Measurements from ENCODE around the gene PHACTR1. TPM values are rescaled to one million over a fixed set of nuclear protein-coding genes. Genes with fewer than 3 reads are reported as not detected.
"Not testable (repeated sequence)": the region's sequence is repeated elsewhere in the genome, so short reads cannot be mapped to it uniquely, and the experiment has no call there.

Gene PHACTR1
- total and polyA plus RNA-seq, 2 of the 4 experiments (the other 2 are of a cell fraction): not detected

GRCh38 chr6:12730809-12731208, 14.2 kb downstream of the PHACTR1 start:
- WGBS, 2 experiments (ENCODE audit: extremely low coverage in 2 of 2, insufficient read length in 1 of 2): no CpG with 5 or more reads among the region's 2 CpGs
- H4K8ac ChIP-seq (ENCODE audit: low read depth in 2 of 2, low read length in 2 of 2); H3K4ac ChIP-seq (ENCODE audit: low read depth, low read length); H3K4me1 ChIP-seq (ENCODE audit: control insufficient read depth, insufficient read depth, low read length); H3K4me2 ChIP-seq (ENCODE audit: low read depth, low read length); in situ Hi-C loops (cut with MboI; ENCODE audit: low sequenced_read_pairs); H3K27me3 ChIP-seq (ENCODE audit: control insufficient read depth, insufficient read depth, low read length); H2BK5ac ChIP-seq (ENCODE audit: low read depth, low read length, poor library complexity, severe bottlenecking); H3K9me3 ChIP-seq (ENCODE audit: control insufficient read depth, insufficient read depth, low read length); H2BK15ac ChIP-seq (ENCODE audit: low read depth, low read length); H4K91ac ChIP-seq (ENCODE audit: insufficient read depth, low read depth, low read length); BruUV-seq (replicated peaks); H4K5ac ChIP-seq (ENCODE audit: low read depth, low read length); H4K20me1 ChIP-seq (ENCODE audit: insufficient read depth, low read length); H2BK120ac ChIP-seq (ENCODE audit: low read depth, low read length); H3K9ac ChIP-seq (ENCODE audit: low read depth, low read length); POLR2A ChIA-PET (ENCODE audit: unreplicated experiment); H3K36me3 ChIP-seq (ENCODE audit: control insufficient read depth, insufficient read depth, low read length); H3K23ac ChIP-seq (ENCODE audit: low read depth, low read length); H3K4me3 ChIP-seq (ENCODE audit: insufficient read depth, low read depth, low read length); CTCF ChIA-PET; H2AK9ac ChIP-seq (replicated peaks; ENCODE audit: low read depth, low read length, poor library complexity); H2AK5ac ChIP-seq (ENCODE audit: low read depth, low read length); H3K79me1 ChIP-seq (ENCODE audit: low read depth in 1 of 2, low read length in 2 of 2); dilution Hi-C loops (cut with HindIII; ENCODE audit: low sequenced_read_pairs, unreplicated experiment); H2BK20ac ChIP-seq (ENCODE audit: low read depth, low read length); DNase-seq; ATAC-seq (ENCODE audit: low read depth); H2AFZ ChIP-seq (replicated peaks; ENCODE audit: low read length, poor library complexity); H3K9me1 ChIP-seq (ENCODE audit: insufficient read depth, low read length); H3K14ac ChIP-seq (replicated peaks; ENCODE audit: low read depth, low read length); H3K18ac ChIP-seq (ENCODE audit: low read depth, low read length); intact Hi-C loops (cut with micrococcal nuclease); H3K56ac ChIP-seq (ENCODE audit: extremely low read depth, insufficient read depth, low read length); H3K27ac ChIP-seq (ENCODE audit: insufficient read depth, low read length): not testable (repeated sequence)
